ENCODE measurements around the gene NVL.
"Not testable (repeated sequence)": the region's sequence is repeated elsewhere in the genome, so short reads cannot be mapped to it uniquely, and the experiment has no call there.

Gene NVL

GRCh38 chr1:224226849-224227502 lies 103.0 kb downstream of the NVL start:
- no peak for DNase-seq

DNA sequence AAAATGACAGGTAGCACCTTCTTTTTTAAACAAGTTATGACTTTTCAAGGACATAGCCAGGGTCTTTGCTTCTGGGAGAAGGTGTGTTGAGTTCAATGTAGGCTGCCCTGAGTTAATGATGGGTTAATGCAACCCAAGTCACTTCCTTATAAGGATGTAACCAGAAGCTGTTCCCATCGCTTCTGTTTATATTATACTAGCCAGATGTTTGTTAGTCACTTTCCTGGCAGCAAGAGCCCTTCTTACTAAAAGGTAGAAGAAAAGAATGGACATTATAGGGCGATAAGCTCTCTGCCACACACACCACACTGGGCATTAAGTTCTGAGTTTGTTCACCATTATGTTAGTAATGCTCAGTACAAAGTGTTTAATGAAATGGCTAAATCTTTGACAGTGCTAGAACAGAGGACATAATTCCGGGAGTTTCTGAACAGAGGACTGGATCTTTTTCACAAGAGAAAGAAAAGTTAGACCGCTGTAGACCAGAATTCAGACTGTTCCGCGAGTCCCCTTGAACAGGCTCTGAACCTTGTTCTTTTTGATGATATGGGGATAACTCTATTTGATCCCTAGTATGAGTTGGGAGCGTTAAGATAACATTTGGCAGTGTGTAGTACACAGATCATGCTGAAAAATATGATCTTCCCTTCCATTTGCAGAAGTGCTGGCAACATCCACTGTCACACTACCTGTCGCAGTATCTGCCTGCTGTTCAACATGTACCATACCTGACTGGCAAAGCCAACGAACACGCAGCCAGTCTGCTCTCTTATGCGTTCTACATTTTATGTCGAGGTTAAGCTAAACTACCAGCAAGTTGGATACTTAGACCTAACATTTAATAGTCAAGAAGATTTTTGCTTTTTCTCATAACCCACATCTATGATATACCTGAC lies 105.9 kb downstream of the NVL start:
- no peak for DNase-seq

- no peak for DNase-seq
Measured at GRCh38 chr1:224219612-224220059, 110.3 kb downstream of the NVL start.

DNA sequence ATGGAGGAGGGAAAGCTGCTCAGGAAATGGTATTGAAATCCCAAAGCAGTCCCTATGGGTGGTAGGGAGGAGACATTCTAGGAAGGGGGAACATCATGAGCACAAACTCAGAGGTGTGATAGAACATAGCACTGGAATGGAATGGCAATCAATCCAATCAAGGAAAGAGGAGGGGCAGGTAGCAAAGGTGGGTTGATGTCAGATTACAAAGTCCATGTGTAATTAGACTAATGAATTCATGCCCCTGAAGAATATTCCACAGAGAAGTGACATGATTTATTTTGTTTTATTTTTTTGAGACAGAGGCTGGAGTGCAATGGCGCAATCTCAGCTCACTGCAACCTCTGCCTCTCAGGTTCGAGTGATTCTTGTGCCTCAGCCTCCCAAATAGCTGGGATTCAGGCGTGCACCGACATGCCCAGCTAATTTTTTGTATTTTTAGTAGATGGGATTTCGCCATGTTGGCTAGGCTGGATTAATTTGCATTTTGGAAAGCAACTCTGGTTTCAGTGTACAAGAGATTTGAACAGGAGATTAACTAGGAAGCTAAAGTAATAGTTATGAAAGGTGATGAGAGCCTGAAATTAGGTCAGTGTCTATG lies 110.9 kb downstream of the NVL start:
- no peak for DNase-seq

GRCh38 chr1:224217655-224218623 lies 112.0 kb downstream of the NVL start:
- no peak for DNase-seq

DNA sequence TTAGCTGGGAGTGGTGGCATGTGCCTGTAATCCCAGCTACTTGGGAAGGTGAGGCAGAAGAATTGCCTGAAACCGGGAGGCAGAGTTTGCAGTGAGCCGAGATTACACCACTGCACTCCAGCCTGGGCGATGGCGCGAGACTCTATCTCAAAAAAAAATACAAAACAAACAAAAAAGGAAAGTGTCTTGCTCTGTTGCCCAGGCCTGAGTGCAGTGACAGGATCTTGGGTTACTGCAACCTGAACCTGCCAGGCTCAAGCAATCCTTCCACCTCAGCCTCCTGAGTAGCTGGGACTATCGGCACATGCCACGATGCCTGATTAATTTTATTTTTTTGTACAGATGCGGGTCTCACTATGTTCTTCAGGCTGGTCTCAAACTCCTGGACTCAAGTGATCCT lies 113.6 kb downstream of the NVL start:
- no peak for DNase-seq

- DNase-seq = no peak
Measured at GRCh38 chr1:224213438-224214119, 116.4 kb downstream of the NVL start.

DNA sequence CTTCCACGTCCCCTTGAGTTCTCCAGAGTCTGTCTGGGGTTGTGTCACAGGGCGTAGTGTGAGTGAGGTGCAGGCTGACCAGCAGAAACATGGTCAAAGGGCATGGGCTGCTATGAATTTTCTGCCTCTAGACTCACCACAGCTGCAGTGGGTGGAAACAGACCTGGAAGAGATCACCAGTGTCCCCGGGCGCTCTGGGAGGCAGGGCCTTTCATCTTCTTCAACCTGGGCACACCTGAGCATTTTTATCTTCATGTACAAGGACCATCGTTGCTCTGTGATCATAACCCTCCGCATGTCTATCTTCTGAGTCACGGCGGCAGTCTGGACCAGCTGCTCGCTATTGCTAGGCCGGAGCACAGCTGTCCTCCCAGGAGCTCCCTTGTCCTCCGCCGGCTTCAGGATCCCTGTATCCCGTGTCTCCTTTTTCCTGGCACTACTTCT lies 117.3 kb downstream of the NVL start:
- DNase-seq = no peak

GRCh38 chr1:224211206-224211962 lies 118.6 kb downstream of the NVL start:
- DNase-seq = no peak

- not testable (repeated sequence) for DNase-seq
Measured at GRCh38 chr1:224205931-224206538, 123.9 kb downstream of the NVL start.

- DNase-seq = peak; percentile 38
Measured at GRCh38 chr1:224205438-224205840, 124.5 kb downstream of the NVL start.

- DNase-seq = no peak
Measured at GRCh38 chr1:224203243-224204016, 126.5 kb downstream of the NVL start.

GRCh38 chr1:224201853-224202252 lies 128.1 kb downstream of the NVL start:
- DNase-seq = no peak

DNA sequence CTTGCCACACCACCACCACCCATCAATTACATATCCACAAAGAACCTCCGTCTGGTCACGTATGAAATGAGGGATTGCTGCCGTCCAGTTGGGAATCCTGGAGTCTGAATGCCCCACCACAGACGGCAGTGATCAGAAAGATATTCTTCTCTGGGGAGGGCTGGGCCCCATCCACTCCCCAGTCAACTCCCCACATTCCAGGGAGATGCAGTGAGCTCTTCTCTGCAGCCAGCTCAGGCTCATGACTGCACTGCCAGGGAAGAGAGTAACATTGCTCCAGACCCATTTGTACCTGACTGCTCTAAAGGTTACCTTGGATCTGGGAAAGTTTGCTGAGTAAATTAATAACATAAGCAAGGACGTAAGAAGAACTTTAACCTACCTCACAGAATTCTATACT lies 128.6 kb downstream of the NVL start:
- no peak for DNase-seq

- DNase-seq = no peak
Measured at GRCh38 chr1:224199679-224200078, 130.3 kb downstream of the NVL start.

DNA sequence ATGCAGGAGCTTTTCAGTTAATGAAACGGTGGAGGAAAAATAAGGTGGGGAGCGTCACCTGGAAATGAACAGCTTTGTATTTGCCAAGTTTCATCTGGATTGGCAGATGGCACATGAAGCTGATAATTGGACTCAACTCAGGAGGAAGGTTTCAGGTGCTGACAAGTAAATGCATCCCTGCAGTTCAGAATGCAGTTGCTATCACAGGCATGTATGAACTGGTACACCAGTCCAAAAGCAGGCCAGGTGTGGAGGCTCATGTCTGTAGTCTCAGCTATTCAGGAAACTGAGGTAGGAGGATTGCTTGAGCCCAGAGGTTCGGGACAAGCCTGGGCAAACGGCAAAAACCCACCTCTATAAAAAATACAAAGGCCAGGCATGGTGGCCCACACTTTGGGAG lies 131.4 kb downstream of the NVL start:
- no peak for DNase-seq

DNA sequence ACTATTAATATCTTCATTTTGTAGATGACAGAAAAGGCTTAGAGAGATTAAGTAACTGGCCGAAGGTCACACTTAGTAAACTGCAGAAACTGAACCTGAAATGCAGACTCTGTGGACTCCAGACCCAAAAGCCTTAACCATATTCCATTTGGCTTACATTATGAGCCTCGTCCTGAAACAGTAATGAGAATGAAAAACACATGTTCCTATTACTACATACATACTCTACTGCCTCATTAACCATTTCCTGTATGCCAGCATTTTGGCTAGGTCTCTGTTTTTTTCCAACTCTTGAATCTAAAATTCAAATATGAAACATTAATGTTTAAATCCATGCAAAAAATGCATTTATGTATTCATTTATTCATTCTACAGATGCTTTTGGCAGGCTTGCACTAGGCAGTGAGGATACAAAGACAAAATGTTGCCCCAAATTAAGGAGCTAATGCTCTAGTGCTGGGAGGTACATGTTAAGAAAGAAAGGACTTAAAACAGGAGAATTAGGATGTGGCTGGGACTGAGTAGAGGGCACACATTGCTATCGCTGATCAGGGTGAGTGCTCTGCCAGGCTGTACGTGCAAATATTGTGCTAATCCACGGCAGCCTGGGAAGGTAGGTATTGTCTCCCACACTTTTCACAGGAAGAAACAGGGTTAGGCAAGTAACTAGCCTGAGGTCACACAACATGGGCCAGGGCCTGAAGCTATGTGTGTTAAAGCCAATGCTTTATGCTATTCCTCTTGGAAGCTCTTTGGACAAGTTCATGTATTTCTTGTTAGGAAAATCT lies 133.0 kb downstream of the NVL start:
- DNase-seq = no peak

- DNase-seq = no peak
Measured at GRCh38 chr1:224193319-224193966, 136.5 kb downstream of the NVL start.

All from NK-92 treated with Interleukin-12 subunit alpha and Interleukin-12 subunit beta, amount 100 ng/mL, for 24 hours (cell line).